HG03060 (cell line): ENCODE measurements around the gene KCNMA1.
"Not testable (repeated sequence)": the region's sequence is repeated elsewhere in the genome, so short reads cannot be mapped to it uniquely, and the experiment has no call there.

ENCODE experiments used
- ATAC-seq: cut with Tn5 transposase; IDR thresholded peaks from one replicate; pipeline ENCODE4 v1.9.1; 2021; ENCODE audit warnings: low read depth, moderate number of reproducible peaks; ENCODE audit not compliant: unreplicated experiment

KCNMA1 gene

GRCh38 chr10:77387701-77388100, 249.9 kb downstream of the KCNMA1 start:
- not testable (repeated sequence) for ATAC-seq

GRCh38 chr10:77387247-77387646, 250.4 kb downstream of the KCNMA1 start:
- ATAC-seq = no peak

- ATAC-seq = no peak
These were observed 250.8 kb downstream of the KCNMA1 start for GRCh38 chr10:77386838-77387237.

GRCh38 chr10:77386365-77386764, 251.2 kb downstream of the KCNMA1 start:
- no peak for ATAC-seq

GRCh38 chr10:77385315-77385714, 252.3 kb downstream of the KCNMA1 start:
- ATAC-seq = no peak

GRCh38 chr10:77383861-77384553, 253.6 kb downstream of the KCNMA1 start:
- no peak for ATAC-seq

- ATAC-seq = no peak
These were observed 255.9 kb downstream of the KCNMA1 start for GRCh38 chr10:77381750-77382149.

- ATAC-seq = no peak
These were observed 256.9 kb downstream of the KCNMA1 start for GRCh38 chr10:77380723-77381122.

GRCh38 chr10:77380191-77380590, 257.4 kb downstream of the KCNMA1 start:
- no peak for ATAC-seq

GRCh38 chr10:77378366-77379349, 258.9 kb downstream of the KCNMA1 start:
- ATAC-seq = no peak

- no peak for ATAC-seq
These were observed 259.8 kb downstream of the KCNMA1 start for GRCh38 chr10:77377678-77378352.

- no peak for ATAC-seq
These were observed 260.6 kb downstream of the KCNMA1 start for GRCh38 chr10:77377034-77377433.

GRCh38 chr10:77374189-77374656, 263.4 kb downstream of the KCNMA1 start:
- no peak for ATAC-seq

GRCh38 chr10:77371848-77372799, 265.5 kb downstream of the KCNMA1 start:
- ATAC-seq = no peak

GRCh38 chr10:77371421-77371820, 266.2 kb downstream of the KCNMA1 start:
- no peak for ATAC-seq

GRCh38 chr10:77368006-77368405, 269.6 kb downstream of the KCNMA1 start:
- no peak for ATAC-seq

- no peak for ATAC-seq
These were observed 274.4 kb downstream of the KCNMA1 start for GRCh38 chr10:77363210-77363609.

GRCh38 chr10:77361831-77362230, 275.8 kb downstream of the KCNMA1 start:
- no peak for ATAC-seq

- no peak for ATAC-seq
These were observed 276.2 kb downstream of the KCNMA1 start for GRCh38 chr10:77361426-77361825.

- no peak for ATAC-seq
These were observed 276.8 kb downstream of the KCNMA1 start for GRCh38 chr10:77360835-77361234.
